HG02798 (cell line): Measurements from ENCODE around the gene LHX5.

Experiments used
- ATAC-seq: cut with Tn5 transposase; IDR thresholded peaks from one replicate; pipeline ENCODE4 v1.9.1; 2021; ENCODE audit warnings: mild to moderate bottlenecking; ENCODE audit not compliant: unreplicated experiment, poor library complexity

Gene LHX5

DNA sequence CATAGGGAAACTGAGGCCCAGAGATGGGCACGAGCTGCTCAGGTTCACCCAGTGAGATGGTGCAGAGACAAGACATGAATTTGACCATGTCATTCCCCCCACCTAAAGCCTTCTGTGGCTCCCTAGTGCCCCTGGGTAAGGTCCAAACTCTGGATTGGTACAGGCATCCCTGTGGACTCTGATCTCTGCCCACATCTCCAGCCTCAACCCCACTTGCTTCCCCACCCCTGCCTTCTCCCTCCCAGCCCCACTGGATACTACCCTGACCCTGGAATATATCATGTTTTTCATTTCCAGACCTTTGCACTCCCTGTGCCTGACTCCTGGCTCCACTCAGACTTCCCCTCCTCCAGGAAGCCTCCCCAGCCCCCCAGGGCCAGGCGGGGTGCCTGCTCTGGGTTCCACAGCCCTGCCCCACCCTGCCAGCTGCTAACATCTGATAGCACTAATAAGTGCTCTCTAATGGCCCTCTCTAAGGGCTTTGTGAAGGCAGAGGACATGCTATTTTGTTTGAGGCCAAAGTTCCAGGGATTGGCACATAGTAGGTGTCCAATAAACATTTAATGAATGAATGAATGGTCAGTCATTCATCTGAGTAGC is 50.6 kb downstream of the LHX5 start:
- no peak for ATAC-seq

- ATAC-seq = no peak
Measured at GRCh38 chr12:113418213-113418879, 53.3 kb downstream of the LHX5 start.

DNA sequence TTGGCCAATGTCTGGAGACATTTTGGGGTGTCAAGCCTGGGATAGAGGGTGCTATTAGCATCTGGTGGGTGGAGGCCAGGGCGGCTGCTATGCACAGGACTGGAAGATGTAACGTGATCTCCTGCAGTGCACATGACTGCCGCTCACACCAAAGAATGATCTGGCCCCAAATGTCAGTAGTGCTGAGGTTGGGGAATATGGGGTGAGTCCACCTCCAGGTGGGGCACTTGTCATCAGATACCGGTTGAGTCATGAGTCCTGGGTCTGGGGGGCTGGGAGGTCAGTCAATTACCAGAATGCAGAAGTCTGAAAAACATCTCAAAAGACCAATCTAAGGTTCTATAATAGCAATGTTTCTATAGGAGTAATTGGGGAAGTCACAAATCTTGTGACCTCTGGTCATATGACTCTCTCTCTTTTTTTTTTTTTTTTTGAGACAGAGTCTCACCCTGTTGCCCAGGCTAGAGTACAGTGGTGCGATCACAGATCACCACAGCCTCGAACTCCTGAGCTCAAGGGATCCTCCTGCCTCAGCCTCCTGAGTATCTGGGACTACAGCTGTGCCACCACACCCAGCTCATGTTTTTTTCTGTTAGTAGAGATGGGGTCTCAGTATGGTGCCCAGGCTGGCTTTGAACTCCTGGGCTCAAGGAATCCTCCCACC is 55.4 kb downstream of the LHX5 start:
- ATAC-seq = no peak

DNA sequence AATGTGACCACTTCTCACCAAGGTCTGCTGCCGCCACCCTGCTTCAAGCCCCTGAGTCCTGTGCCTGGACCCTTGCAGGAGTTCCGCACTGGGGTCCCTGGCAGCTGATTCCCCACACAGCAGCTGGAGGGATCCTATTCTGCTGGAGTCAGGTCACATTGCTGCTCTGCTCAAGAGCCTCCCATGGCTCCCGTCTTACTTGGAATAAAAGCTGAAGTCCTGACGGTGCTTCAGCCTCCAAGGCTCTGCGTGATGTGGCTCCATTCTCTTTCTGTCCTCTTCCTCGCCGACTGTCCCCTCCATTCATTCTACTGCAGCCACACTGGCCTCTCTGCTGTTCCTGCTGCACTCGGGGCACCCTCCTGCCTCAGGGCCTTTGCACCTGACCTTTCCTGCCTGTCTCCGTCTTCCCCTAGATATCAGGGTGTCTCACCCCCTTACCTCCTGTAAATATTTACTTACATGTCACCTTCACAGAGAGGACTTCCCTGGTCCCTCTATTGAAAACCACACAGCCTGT is 57.1 kb downstream of the LHX5 start:
- no peak for ATAC-seq

- no peak for ATAC-seq
Measured at GRCh38 chr12:113413488-113413939, 58.2 kb downstream of the LHX5 start.
